Suprapubic skin (tissue), 4 donors: ENCODE measurements around the gene UBE2D1. TPM values are rescaled to one million over a fixed set of nuclear protein-coding genes. Genes with fewer than 3 reads are reported as not detected.

Source experiments
- DNase-seq, 2 donors: peaks; one replicate each; pipeline ENCODE4 v3.0.0-alpha.2; 2019; ENCODE audit warnings: low spot score in 2 of 2
- H3K27ac ChIP-seq: fragments of 200-600 bp; sonication (generic); one replicate; pipeline ENCODE4 v1.5.1; 2019
- H3K27me3 ChIP-seq: fragments of 200-600 bp; sonication (generic); one replicate; pipeline ENCODE4 v1.5.1; 2019
- H3K36me3 ChIP-seq: fragments of 200-600 bp; sonication (generic); one replicate; pipeline ENCODE4 v1.5.1; 2019
- H3K4me1 ChIP-seq: fragments of 200-600 bp; sonication (generic); one replicate; pipeline ENCODE4 v1.5.1; 2019
- H3K4me3 ChIP-seq: fragments of 200-600 bp; sonication (generic); one replicate; pipeline ENCODE4 v1.5.1; 2019; ENCODE audit warnings: mild to moderate bottlenecking
- H3K9me3 ChIP-seq: fragments of 200-600 bp; sonication (generic); one replicate; pipeline ENCODE4 v1.5.1; 2019
- CTCF ChIP-seq, 2 donors: fragments of 200-600 bp in 1 of 2; fragments of 450-650 bp in 1 of 2; sonication (generic) in 1 of 2; IDR thresholded peaks; one replicate each; pipeline ENCODE4 v1.5.1; 2016 to 2019; ENCODE audit warnings: antibody characterized with exemption in 2 of 2, mild to moderate bottlenecking in 1 of 2, moderate library complexity in 1 of 2
- EP300 ChIP-seq: sonication (generic); formaldehyde crosslinking; IDR thresholded peaks from one replicate; pipeline ENCODE4 v1.6.1; 2017; ENCODE audit warnings: antibody characterized with exemption
- POLR2A ChIP-seq, 2 donors: fragments of 450-650 bp; IDR thresholded peaks; one replicate each; pipeline ENCODE4 v1.6.1; 2017; ENCODE audit warnings: antibody characterized with exemption in 2 of 2, mild to moderate bottlenecking in 2 of 2, moderate library complexity in 2 of 2
- POLR2AphosphoS5 ChIP-seq, 3 donors: sonication (generic); formaldehyde crosslinking; IDR thresholded peaks; one replicate each; pipeline ENCODE4 v1.6.1; 2017; ENCODE audit warnings: antibody characterized with exemption in 3 of 3
- WGBS: methylation state at CpG from one replicate; pipeline ENCODE4 v1.1.5; 2018; 5-methylcytosine and 5-hydroxymethylcytosine counted together
- total RNA-seq, 4 donors: library from RNA; depleted of rRNA; stranded (reverse); fragments of >200 nt; gene quantifications; one replicate each; pipeline ENCODE4 v1.1.0, GENCODE V29; 2016

UBE2D1 gene
- total RNA-seq, 4 donors from 2014 or later: 8.3 to 11.5 (median 9.6) TPM

DNA sequence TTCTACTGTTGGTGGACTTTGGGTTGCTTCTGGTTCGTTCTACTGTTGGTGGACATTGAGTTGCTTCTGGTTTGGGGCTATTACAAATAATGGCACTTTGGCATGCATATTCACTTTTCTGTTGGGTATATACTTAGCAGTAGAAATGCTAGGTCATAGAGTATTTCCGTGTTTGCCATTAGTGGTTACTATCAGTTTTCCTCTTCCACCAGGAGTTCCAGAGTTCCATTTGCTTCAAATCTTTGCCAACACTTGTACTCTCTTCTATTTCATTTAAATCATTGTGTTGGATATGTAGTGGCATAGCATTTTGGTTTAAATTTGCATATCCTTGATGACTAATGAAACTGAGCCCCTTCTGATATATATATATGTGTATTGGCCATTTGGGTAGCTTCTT, 15.2 kb downstream of the UBE2D1 start:
- Histone ChIP-seq H3K36me3 (no peaks in the 10 kb centered on the region), H3K27me3 (no peaks in the 10 kb centered on the region), H3K9me3 (no peaks in the 10 kb centered on the region), H3K4me1 (no peaks in the 10 kb centered on the region), H3K4me3 (no peak overlapping the region), H3K27ac (no peak overlapping the region)
- no peak for TF ChIP-seq EP300
- TF ChIP-seq POLR2A (IDR thresholded peaks at IDR 0.05): no peak
- no peak for TF ChIP-seq CTCF (IDR thresholded peaks at IDR 0.05)
- WGBS: 86% methylated on average over 2 of the region's 2 CpGs
- no peak for DNase-seq

- Histone ChIP-seq H3K27me3 (no peaks in the 10 kb centered on the region), H3K9me3 (no peaks in the 10 kb centered on the region), H3K36me3 (no peaks in the 10 kb centered on the region), H3K4me1 (no peaks in the 10 kb centered on the region), H3K27ac (no peak overlapping the region), H3K4me3 (no peak overlapping the region)
- WGBS: 77% methylated on average over 6 of the region's 6 CpGs
- DNase-seq: no peak
- TF ChIP-seq CTCF (IDR thresholded peaks at IDR 0.05): no peak
- no peak for TF ChIP-seq POLR2AphosphoS5 (IDR thresholded peaks at IDR 0.05)
- no peak for TF ChIP-seq POLR2A (IDR thresholded peaks at IDR 0.05)
- no peak for TF ChIP-seq EP300
Observed at GRCh38 chr10:58350619-58351323, 16.0 kb downstream of the UBE2D1 start.

- TF ChIP-seq EP300: no peak
- TF ChIP-seq POLR2A (IDR thresholded peaks at IDR 0.05): no peak
- TF ChIP-seq POLR2AphosphoS5 (IDR thresholded peaks at IDR 0.05): no peak
- no peak for TF ChIP-seq CTCF (IDR thresholded peaks at IDR 0.05)
- Histone ChIP-seq H3K27ac (no peak overlapping the region), H3K27me3 (no peaks in the 10 kb centered on the region), H3K36me3 (no peaks in the 10 kb centered on the region), H3K4me1 (no peaks in the 10 kb centered on the region), H3K9me3 (no peaks in the 10 kb centered on the region), H3K4me3 (no peak overlapping the region)
- 96% methylated on average over 7 of the region's 7 CpGs for WGBS
- no peak for DNase-seq
Observed at GRCh38 chr10:58351616-58352578, 17.1 kb downstream of the UBE2D1 start.

- H3K36me3 ChIP-seq: no peaks in the 10 kb centered on the region
- TF ChIP-seq POLR2A (IDR thresholded peaks at IDR 0.05): no peak
- no peak for TF ChIP-seq CTCF (IDR thresholded peaks at IDR 0.05)
- TF ChIP-seq EP300: no peak
- no peak for TF ChIP-seq POLR2AphosphoS5 (IDR thresholded peaks at IDR 0.05)
- H3K4me3 ChIP-seq: no peak overlapping the region
- H3K4me1 ChIP-seq: no peaks in the 10 kb centered on the region
- H3K27ac ChIP-seq: no peak overlapping the region
- no peaks in the 10 kb centered on the region for H3K27me3 ChIP-seq
- DNase-seq: no peak
- H3K9me3 ChIP-seq: no peaks in the 10 kb centered on the region
- 58% methylated on average over 2 of the region's 2 CpGs for WGBS
Observed at GRCh38 chr10:58352956-58353610, 18.3 kb downstream of the UBE2D1 start.
